NB4 (cell line): ENCODE data around the gene YJU2.

Experiments
- DNase-seq: peaks from one replicate; pipeline ENCODE4 v3.0.0; 2010; ENCODE audit warnings: low read depth
- H3K4me3 ChIP-seq: one replicate; pipeline ENCODE4 v1.5.1; 2011; ENCODE audit warnings: mild to moderate bottlenecking, low read depth, low read length, moderate library complexity
- CTCF ChIP-seq: IDR thresholded peaks from one replicate; pipeline ENCODE4 v1.5.1; 2012; ENCODE audit warnings: low read depth, low read length
- MAX ChIP-seq: IDR thresholded peaks from 2 replicates; pipeline ENCODE4 v1.6.1; 2011; ENCODE audit warnings: low read depth, low read length
- MYC ChIP-seq: IDR thresholded peaks from 2 replicates; pipeline ENCODE4 v1.6.1; 2011; ENCODE audit warnings: low read depth, low read length
- POLR2A ChIP-seq: IDR thresholded peaks from 2 replicates; pipeline ENCODE4 v1.6.1; 2011; ENCODE audit warnings: mild to moderate bottlenecking; ENCODE audit not compliant: insufficient read length; ENCODE audit errors: extremely low read depth

Gene YJU2

GRCh38 chr19:4295972-4296771 is 49.3 kb downstream of the YJU2 start:
- DNase-seq: peak; percentile 16
- TF ChIP-seq POLR2A: no peak
- TF ChIP-seq CTCF: no peak
- TF ChIP-seq MAX: no peak
- no peak overlapping the region for H3K4me3 ChIP-seq

- TF ChIP-seq MAX: no peak
- TF ChIP-seq CTCF: no peak
- TF ChIP-seq MYC: no peak
- no peak for TF ChIP-seq POLR2A
- no peak for DNase-seq
- H3K4me3 ChIP-seq: no peak overlapping the region
These were observed 51.3 kb downstream of the YJU2 start for GRCh38 chr19:4297901-4298809.

GRCh38 chr19:4298810-4299550 is 52.1 kb downstream of the YJU2 start:
- H3K4me3 ChIP-seq: no peak overlapping the region
- DNase-seq: no peak
- TF ChIP-seq MAX (no peak), POLR2A (no peak), MYC (no peak), CTCF (no peak)

GRCh38 chr19:4300589-4300988 is 53.7 kb downstream of the YJU2 start:
- DNase-seq: no peak
- TF ChIP-seq MAX: no peak
- TF ChIP-seq POLR2A: no peak
- no peak for TF ChIP-seq CTCF
- TF ChIP-seq MYC: no peak
- no peak overlapping the region for H3K4me3 ChIP-seq

- no peak for DNase-seq
- H3K4me3 ChIP-seq: no peak overlapping the region
- TF ChIP-seq POLR2A (no peak), MYC (no peak)
These were observed 54.8 kb downstream of the YJU2 start for GRCh38 chr19:4301590-4302242.
